HG03571 (cell line): Measurements from ENCODE around the gene TRPM3.
"Not testable (repeated sequence)": the region's sequence is repeated elsewhere in the genome, so short reads cannot be mapped to it uniquely, and the experiment has no call there.

Experiments
- ATAC-seq: cut with Tn5 transposase; IDR thresholded peaks from one replicate; pipeline ENCODE4 v1.9.1; 2021; ENCODE audit not compliant: unreplicated experiment

TRPM3 gene

DNA sequence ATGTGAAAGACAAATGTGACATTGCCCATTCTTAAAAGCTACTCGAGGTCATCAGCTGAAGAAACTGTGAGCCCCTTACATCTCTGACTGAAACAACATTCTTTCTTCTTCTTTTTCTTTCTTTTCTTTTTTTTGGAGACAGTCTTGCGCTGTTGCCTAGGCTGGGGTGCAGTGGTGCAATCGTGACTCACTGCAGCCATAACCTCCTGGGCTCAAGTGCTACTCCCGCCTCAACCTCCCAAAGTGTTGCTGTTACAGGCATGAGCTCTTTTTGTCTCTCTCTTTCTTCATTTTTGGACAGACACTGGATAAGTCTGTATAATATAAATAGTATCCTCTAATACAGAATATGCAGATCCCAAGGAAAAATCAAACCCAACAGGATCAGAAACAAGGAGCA lies 443.3 kb downstream of the TRPM3 start:
- ATAC-seq: no peak

DNA sequence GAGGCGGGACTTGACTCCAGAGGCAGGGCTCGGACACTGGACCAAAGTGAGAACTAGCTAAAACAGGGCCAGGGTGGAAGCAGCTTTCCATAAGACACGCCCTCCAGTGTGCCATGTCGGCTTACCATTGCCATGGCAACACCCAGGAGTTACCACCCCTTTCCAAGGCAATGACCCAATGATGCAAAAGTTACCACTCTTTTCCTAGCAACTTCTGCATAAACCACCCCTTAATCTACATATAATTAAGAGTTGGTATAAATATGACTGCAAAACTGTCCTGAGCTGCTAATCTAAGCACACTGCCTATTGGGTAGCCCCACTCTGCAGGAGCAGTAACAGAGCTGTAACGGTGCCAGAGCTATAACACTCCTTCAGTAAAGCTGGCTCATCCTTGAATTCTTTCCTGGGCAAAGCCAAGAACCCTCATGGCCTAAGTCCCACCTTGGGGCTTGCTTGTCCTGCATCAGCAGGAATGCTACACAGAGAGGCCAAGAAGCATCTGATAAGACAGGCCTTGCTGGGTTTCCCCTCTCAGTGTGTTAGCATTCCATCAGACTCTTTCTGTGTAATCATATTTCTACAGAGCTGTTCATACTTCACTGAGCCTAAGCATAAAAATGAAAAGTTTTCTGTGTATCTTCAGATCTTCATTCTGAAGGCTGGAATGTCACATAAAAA lies 444.2 kb downstream of the TRPM3 start:
- ATAC-seq: no peak

- ATAC-seq: no peak
Observed at GRCh38 chr9:70675868-70676370, 445.5 kb downstream of the TRPM3 start.

GRCh38 chr9:70673844-70674243 lies 447.6 kb downstream of the TRPM3 start:
- ATAC-seq: no peak

- no peak for ATAC-seq
Observed at GRCh38 chr9:70672161-70672649, 449.2 kb downstream of the TRPM3 start.

GRCh38 chr9:70668751-70669150 lies 452.7 kb downstream of the TRPM3 start:
- no peak for ATAC-seq

DNA sequence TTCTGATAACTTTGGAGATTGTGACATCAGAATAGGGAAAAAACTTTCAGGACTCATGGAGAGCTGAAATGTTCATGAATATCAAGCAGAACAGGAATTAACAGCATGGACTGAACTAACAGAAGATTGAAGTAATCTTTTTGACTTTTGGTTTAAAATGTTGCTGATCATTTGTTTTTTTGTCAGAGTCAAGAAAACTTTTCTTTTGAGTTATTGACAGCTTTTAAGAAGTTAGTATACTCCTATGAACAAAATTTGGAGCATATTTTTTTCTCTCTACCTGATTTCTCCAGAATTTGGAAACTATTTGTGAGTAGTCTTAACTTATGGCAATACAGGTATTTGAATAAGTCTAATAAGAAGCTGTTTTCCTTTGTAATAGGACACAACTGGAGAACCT lies 462.7 kb downstream of the TRPM3 start:
- no peak for ATAC-seq

GRCh38 chr9:70656281-70656680 lies 465.1 kb downstream of the TRPM3 start:
- no peak for ATAC-seq

- no peak for ATAC-seq
Observed at GRCh38 chr9:70654144-70654543, 467.3 kb downstream of the TRPM3 start.

- not testable (repeated sequence) for ATAC-seq
Observed at GRCh38 chr9:70644627-70645026, 476.8 kb downstream of the TRPM3 start.

GRCh38 chr9:70642341-70642740 lies 479.1 kb downstream of the TRPM3 start:
- no peak for ATAC-seq

GRCh38 chr9:70641631-70642030 lies 479.8 kb downstream of the TRPM3 start:
- ATAC-seq: no peak

DNA sequence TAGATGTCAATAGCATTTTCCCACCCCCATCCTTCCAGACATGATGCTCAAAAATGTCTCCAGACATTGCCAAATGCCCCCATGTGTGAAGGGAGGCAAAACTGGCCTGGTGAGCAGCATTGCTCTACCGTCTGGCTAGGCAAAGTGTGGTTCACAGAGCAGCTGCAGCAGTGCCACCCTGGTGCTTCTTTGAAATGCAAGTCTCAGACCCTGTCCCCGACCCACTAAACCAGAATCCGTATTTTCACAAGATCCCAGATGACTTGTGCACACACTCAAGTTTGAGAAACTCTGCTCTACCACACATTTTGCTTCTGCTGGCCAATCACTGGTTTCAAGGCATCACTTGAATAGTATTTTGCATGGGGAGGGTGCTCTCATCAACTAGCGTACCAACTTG lies 480.4 kb downstream of the TRPM3 start:
- ATAC-seq: no peak

GRCh38 chr9:70639853-70640814 lies 481.3 kb downstream of the TRPM3 start:
- no peak for ATAC-seq

- no peak for ATAC-seq
Observed at GRCh38 chr9:70635790-70636189, 485.6 kb downstream of the TRPM3 start.

- no peak for ATAC-seq
Observed at GRCh38 chr9:70634696-70635095, 486.7 kb downstream of the TRPM3 start.

- ATAC-seq: no peak
Observed at GRCh38 chr9:70630971-70631370, 490.4 kb downstream of the TRPM3 start.

DNA sequence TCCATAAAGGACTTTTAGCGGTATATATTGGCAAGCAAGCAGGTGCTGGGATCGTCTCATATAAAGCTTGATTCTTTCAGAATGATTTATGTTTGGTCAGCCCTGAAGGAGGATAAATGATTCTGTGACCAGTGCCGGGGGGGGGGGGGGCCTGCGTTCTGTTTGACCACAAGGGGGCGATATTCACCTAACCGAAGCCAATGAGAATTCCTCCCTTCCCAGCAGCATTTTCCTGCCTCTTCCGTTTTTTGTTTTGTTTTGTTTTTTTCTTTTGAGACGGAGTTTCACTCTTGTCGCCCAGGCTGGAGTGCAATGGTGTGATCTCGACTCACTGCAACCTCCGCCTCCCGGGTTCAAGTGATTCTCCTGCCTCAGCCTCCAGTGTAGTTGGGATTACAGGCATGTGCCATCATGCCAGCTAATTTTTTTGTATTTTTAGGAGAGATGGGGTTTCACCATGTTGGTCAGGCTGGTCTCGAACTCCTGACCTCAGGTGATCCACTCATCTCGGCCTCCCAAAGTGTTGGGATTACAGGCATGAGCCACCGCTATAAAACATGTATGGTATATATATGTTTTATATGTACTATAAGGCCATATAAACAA lies 492.2 kb downstream of the TRPM3 start:
- ATAC-seq: not testable (repeated sequence)

DNA sequence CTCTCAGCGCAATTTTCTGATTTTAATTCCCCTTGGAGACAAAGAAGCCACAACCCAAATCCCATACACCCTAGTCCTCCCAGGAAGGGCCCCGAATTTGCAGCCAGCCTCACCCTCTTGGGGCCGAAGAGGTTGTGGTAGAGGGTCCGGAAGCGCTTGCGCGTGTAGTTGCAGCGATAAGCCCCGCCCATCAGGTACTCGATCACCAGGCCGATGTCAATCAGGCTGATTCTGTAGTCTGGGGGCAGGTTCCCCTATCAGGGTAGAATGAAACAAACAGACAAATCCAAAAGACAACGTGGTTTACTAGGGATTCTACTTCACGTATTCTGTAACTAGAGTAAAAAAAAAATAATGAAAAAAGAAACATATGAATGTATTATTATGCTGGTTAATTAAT lies 496.3 kb downstream of the TRPM3 start:
- ATAC-seq: no peak

- no peak for ATAC-seq
Observed at GRCh38 chr9:70618784-70619183, 502.6 kb downstream of the TRPM3 start.

DNA sequence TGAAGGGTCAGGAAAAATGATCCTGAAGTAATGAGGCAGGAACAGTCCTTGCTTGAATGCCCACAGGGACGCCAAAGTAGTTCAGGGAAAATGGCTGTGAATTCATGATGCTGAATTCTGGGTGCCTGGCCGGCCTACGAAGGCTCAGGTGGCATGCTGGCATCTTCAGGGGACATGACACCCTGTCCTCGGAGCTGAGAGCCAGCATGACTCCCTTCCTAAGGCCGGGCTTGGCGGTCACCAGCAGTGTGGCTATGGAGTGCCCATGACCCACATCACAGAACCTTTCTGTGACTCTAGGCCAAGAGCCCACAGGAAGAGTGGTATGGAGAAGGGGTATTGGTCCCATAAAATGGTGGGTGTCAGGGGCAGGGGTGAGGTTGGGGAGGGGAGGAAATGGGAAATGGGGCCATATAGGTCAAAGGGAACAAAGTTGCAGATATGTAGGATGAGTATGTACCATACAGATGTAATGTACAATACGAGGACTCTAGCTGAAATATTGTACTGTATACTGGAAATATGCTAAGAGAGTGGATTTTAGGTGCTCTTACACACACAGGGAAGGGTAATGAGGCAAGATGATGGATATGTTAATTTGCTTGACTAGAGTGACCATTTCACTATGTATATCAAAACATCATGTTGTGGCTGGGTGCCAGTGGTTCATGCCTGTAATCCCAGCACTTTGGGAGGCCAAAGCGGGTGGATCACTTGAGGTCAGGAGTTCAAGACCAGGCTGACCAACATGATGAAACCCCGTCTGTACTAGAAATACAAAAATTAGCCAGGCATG lies 504.2 kb downstream of the TRPM3 start:
- no peak for ATAC-seq
